ENCODE measurements around the gene WDR48.
"Not testable (repeated sequence)": the region's sequence is repeated elsewhere in the genome, so short reads cannot be mapped to it uniquely, and the experiment has no call there.

WDR48 gene

DNA sequence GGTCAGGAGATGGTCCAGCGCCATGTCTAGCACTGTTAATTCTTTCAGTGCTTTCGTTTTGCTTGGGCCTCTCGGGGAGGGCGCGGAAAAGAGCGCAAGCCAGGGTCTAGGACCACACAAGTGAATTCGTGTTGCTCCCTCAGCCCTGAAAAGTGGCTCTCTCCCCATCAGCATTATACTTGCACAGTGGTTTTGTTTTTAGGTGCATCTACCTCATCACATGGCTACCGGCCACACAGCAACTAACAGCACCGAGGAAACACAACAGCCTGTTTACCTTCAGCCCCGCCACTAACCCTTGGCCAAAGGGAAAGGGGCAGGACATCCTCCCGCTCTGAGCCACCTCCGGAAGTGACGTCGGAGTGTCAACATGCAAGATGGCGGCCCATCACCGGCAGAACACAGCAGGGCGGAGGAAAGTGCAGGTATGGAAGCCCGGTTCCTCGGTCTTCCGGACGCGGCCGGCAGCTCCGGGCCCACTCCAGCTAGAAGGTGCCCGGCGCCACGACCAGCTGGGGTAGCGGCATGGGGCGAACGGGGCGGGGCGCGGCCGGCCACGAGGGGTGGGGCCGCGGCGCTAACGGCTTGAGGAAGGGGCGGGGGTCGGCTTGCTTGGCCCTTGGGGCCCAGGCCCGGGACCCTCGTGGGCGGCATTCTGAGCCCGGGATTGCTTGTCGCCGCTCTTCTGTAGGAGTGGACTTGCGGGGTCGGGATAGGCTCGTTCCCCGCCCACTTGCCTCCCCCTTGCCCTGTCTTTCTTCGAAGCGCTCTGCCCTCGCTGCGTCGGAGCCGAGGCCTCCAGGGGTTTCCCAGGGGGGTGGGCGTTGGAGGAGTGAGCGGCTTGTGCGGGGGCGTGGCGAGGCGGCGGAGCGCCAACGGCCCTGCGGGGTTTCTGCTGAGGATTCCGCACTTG is at the start of gene WDR48, which contains the start of gene SCN11A:
Gene WDR48 (plus strand): TSS at position 368 of the 913 bp plus-strand sequence. CDS start 10 bp downstream, at position 378.
Gene SCN11A (minus strand): TSS at position 296 of the 913 bp plus-strand sequence. CDS start 101,582 bp downstream, outside the sequence.
- DNase-seq: peak; percentile 65 to 82 (median 72)

- no peak for DNase-seq
Measured at GRCh38 chr3:39005295-39005694, 46.5 kb upstream of the WDR48 start.

DNA sequence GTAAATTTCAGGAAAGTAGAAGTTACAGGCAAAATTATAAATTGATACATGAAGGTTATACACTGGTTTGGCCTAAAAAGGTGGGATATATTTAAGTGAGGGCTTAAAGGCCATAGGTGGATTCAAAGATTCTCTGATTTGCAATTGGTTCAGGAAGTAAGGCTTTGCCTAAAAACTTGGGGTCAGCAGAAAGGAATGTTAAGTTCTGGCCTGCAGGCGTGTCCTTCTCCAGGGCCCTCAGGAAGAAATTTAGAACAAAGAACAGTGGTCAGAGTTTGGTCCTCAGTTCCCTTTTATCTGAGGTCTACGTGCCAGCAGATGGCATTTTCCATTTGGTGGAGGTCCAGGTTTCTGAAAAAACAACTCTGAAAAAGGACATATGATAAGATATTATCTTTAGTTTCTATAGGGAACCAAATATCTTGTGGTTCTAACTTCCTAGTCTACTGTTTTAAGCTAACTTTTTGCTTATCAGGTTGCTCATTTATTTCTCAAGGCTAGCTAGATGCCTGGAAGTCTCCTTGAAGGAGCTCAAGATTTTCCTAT is 40.6 kb upstream of the WDR48 start:
- no peak for DNase-seq

DNA sequence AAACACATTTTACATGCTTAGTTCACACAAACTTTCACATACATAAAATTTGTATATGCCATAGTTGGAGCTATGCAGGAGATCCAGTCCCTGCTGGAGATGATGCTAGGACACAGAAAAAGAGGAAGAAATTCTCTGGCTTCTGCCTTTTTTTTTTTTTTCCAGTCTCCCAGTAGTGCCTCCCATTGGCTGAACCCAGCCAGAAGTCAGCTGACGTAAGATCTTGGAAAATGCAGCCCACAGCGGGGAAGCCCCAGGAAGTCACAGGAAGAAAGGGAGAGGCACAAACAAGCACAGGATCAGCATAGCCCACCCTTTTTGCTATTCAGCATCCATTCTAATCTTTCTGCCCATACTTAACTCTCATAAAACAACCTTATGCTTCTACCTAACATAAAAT is 38.5 kb upstream of the WDR48 start:
- no peak for DNase-seq

GRCh38 chr3:39013921-39014509 is 37.8 kb upstream of the WDR48 start:
- no peak for DNase-seq

DNA sequence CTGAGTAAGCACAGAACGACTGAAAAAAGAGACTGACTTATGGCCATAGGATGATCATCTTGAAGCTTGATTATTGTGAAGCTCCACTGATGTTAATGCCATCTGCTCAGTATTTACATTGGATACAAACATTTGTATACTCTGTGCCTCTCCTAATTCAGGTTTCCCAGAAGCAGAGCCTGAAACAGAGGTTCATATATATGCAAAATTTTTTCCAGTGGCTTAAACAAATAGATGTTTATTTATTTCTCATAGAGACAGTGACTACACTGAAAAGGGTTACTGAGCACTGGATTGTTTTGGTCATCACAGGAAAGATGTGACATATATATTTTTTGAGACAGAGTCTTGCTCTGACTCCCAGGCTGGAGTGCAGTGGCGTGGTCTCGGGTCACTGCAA is 36.4 kb upstream of the WDR48 start:
- no peak for DNase-seq

- DNase-seq: no peak
Measured at GRCh38 chr3:39019299-39019698, 32.5 kb upstream of the WDR48 start.

GRCh38 chr3:39021029-39021428 is 30.8 kb upstream of the WDR48 start:
- no peak for DNase-seq

- DNase-seq: no peak
Measured at GRCh38 chr3:39021465-39022285, 30.1 kb upstream of the WDR48 start.

DNA sequence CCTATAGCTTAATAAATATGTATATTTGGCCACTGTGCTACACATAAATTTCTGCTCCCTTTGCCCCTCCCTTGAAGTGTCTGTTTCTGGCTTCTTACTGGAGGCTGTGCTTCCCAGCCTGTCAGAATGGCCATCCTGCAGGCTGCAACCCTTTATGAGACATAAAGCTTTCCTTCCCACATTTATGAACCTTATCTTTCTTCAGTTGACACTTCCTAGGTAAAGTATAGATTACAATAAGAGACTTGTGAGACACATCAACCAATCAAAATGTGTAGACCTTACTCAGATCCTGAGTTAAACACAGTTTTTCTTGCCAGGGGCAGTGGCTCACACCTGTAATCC is 29.6 kb upstream of the WDR48 start:
- no peak for DNase-seq

- no peak for DNase-seq
Measured at GRCh38 chr3:39024497-39024896, 27.3 kb upstream of the WDR48 start.

GRCh38 chr3:39025222-39025970 is 26.4 kb upstream of the WDR48 start:
- no peak for DNase-seq

DNA sequence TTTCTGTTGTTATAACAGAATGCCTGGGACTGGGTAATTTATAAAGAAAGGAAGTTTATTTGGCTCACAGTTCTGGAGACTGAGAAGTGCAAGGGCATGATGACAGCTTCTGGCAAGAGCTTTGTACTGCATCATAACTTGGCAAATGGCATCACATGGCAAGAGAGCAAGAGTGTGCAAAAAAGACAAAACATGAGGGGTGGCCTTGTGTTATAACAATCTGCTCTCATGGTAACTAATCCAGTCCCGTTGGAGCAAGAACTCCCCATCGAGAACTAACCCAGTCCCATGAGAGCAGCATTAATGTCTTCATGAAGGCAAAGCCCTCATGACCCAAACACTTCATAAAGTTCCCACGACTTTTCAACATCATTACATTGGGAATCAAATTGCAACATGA is 23.3 kb upstream of the WDR48 start:
- DNase-seq: no peak

- no peak for DNase-seq
Measured at GRCh38 chr3:39029556-39029955, 22.3 kb upstream of the WDR48 start.

- no peak for DNase-seq
Measured at GRCh38 chr3:39038165-39038564, 13.7 kb upstream of the WDR48 start.

DNA sequence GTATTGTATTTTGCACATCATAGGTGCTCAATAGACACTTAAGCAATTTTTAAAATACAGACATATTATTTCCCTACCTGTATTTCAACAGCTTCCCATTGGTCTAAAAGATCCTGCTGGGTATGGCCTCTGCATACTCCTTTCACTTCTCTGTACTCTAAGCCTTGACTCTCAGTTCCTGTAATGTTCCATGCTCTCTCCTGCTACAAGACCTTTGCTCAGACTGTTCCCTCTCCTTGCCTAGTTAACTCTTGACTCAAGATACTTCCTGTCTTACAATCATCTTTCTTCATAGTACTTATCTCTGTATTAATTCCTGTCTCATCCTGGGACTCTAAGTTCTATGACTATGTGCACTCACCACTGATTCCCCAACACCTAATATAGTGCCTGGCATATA is 1.8 kb upstream of the WDR48 start:
- no peak for DNase-seq

DNA sequence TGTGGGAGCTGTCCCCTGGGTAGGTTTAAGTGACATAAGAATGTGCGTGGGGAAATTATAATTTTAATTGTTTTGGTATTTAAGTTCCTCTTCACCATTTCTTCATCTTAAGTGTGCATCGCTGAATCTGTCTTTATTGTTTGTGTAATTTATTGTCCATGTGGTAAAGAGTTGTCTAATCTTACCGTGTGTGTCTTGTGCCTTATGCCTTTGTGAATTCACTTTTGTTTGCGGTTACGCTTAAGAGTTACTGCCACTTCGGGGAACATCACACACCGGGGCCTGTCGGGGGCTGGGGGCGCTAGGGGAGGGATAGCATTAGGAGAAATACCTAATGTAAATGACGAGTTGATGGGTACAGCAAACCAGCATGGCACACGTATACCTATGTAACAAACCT is 767 bp downstream of the WDR48 start:
- no peak for DNase-seq

DNA sequence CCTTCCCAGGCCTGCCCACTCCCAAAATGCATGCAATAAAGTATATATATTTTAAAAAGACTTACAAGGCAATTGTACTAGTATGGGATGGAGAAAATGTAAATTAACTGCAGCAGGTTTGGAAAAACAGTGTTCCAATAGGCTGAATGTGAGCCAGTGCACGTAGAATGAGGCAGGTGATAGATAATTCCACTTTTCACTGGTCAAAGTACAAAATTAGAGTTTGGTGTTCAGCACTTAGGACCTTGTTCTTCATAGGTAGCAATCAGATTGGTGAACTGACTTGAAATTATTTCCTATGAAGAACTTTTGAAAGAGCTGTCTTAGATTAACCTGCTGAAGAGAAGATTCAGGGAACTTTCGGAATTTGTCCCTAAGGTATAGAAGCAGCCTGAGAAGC is 1.9 kb downstream of the WDR48 start:
- DNase-seq: no peak

- DNase-seq: no peak
Measured at GRCh38 chr3:39056151-39056550, 4.3 kb downstream of the WDR48 start.

DNA sequence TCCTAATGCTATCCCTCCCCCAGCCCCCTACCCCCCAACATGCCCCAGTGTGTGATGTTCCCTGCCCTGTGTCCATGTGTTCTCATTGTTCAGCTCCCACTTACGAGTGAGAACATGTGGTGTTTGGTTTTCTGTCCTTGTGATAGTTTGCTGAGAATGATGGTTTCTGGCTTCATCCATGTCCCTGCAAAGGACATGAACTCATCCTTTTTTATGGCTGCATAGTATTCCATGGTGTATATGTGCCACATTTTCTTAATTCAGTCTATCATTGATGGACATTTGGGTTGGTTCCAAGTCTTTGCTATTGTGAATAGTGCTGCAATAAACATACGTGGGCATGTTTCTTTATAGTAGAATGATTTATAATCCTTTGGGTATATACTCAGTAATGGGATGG is 9.4 kb downstream of the WDR48 start:
- not testable (repeated sequence) for DNase-seq

GRCh38 chr3:39062180-39062579 is 10.4 kb downstream of the WDR48 start:
- no peak for DNase-seq

DNA sequence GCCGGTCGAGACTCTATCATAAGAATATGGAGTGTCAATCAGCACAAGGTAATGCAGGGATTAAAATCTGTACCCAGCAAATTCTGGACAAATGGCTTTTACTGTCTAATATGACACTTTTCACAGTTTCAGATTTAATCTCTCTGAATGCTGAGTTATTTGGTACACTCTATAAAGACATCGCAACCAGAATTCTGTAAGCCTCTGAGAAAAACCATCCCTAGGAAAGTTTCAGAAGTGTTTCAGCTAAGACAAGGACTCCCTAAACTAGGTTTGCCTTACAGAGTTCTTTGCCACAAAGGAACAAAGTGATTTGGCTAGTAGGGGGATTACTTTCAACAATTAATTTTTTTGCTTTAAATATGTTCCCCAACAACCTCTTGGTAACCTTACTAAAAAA is 11.3 kb downstream of the WDR48 start:
- no peak for DNase-seq
